Tibial artery (tissue), 4 donors: ENCODE results near the gene DNASE1.

Experiments used
- DNase-seq, 2 donors: peaks; one replicate each; pipeline ENCODE4 v3.0.0-alpha.2; 2019
- H3K27ac ChIP-seq, 2 donors: fragments of 200-600 bp; sonication (generic) in 1 of 2; 1 replicate in 1 of 2; 2 replicates in 1 of 2; pipeline ENCODE4 v1.5.1; 2018 to 2019; ENCODE audit warnings: mild to moderate bottlenecking in 1 of 2
- H3K27me3 ChIP-seq, 2 donors: fragments of 200-600 bp; sonication (generic) in 1 of 2; one replicate each; pipeline versions ENCODE4 v1.5.1 to v1.6.0; 2016 to 2019
- H3K36me3 ChIP-seq, 3 donors: fragments of 200-600 bp; sonication (generic) in 2 of 3; one replicate each; pipeline ENCODE4 v1.5.1; 2016 to 2019; ENCODE audit warnings: mild to moderate bottlenecking in 2 of 3
- H3K4me1 ChIP-seq, 4 donors: fragments of 200-600 bp; sonication (generic) in 2 of 4; 1 replicate in 3 of 4; 2 replicates in 1 of 4; pipeline ENCODE4 v1.5.1; 2016 to 2019
- H3K4me3 ChIP-seq, 2 donors: fragments of 200-600 bp; sonication (generic) in 1 of 2; 1 replicate in 1 of 2; 2 replicates in 1 of 2; pipeline ENCODE4 v1.5.1; 2018 to 2019; ENCODE audit warnings: mild to moderate bottlenecking in 2 of 2
- H3K9me3 ChIP-seq, 3 donors: fragments of 200-600 bp; sonication (generic) in 1 of 3; one replicate each; pipeline ENCODE4 v1.5.1; 2016 to 2019
- intact Hi-C: fragments of 100-400 bp; cut with DNase I; formaldehyde crosslinking; loops from one replicate; pipeline ENCODE4 v1.15.0; 2023; ENCODE audit warnings: low total_unique reads
- TF ChIP-seq, protein P1 (sequence below), 2 experiments: fragments of 200-600 bp in 1 of 2; fragments of 450-650 bp in 1 of 2; IDR thresholded peaks; one replicate each; pipeline ENCODE4 v1.5.1; 2017 to 2019; ENCODE audit warnings: antibody characterized with exemption in 2 of 2, mild to moderate bottlenecking in 1 of 2, moderate library complexity in 1 of 2

The DNASE1 gene

DNA sequence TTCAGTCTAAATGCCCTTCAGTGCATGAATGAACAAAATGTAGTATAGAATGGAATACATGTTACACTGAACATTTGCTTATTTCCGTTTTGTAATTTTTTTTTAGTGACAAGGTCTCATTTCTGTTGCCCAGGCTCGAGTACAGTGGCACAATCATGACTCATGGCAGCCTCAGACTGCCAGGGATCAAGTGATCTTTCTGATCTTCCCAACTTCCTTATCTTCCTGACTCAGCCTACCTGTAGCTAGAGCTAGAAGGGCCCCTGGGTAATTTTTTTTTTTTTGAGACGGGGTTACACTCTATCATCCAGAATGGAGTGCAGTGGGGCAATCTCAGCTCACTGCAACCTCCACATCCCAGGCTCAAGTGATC, 35.7 kb upstream of the DNASE1 start:
- intact Hi-C loops: no loop called here
- Histone ChIP-seq H3K9me3 (no peaks in the 10 kb centered on the region), H3K27me3 (no peaks in the 10 kb centered on the region), H3K4me3 (no peak overlapping the region), H3K27ac (no peak overlapping the region), H3K36me3 (no peaks in the 10 kb centered on the region), H3K4me1 (no peaks in the 10 kb centered on the region)
- TF ChIP-seq, protein P1, sequence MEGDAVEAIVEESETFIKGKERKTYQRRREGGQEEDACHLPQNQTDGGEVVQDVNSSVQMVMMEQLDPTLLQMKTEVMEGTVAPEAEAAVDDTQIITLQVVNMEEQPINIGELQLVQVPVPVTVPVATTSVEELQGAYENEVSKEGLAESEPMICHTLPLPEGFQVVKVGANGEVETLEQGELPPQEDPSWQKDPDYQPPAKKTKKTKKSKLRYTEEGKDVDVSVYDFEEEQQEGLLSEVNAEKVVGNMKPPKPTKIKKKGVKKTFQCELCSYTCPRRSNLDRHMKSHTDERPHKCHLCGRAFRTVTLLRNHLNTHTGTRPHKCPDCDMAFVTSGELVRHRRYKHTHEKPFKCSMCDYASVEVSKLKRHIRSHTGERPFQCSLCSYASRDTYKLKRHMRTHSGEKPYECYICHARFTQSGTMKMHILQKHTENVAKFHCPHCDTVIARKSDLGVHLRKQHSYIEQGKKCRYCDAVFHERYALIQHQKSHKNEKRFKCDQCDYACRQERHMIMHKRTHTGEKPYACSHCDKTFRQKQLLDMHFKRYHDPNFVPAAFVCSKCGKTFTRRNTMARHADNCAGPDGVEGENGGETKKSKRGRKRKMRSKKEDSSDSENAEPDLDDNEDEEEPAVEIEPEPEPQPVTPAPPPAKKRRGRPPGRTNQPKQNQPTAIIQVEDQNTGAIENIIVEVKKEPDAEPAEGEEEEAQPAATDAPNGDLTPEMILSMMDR (IDR thresholded peaks at IDR 0.05): no peak
- no peak for DNase-seq

DNA sequence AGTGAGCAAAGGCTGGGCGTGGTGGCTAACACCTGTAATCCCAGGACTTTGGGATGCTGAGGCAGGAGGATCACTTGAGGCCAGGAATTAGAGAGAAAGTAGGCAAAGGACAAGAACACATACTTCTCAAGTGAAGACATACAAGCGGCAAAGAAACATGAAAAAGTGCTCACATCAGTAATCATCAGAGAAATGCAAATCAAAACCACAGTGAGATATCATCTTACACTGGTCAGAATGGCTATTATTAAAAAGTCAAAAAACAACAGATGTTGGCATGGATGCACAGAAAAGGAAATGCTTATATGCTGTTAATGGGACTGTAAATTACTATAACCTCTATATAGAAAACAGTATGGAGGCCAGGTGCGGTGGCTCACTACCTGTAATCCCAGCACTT, 30.8 kb upstream of the DNASE1 start:
- Histone ChIP-seq H3K27ac (no peak overlapping the region), H3K9me3 (no peaks in the 10 kb centered on the region), H3K4me3 (no peak overlapping the region), H3K36me3 (no peaks in the 10 kb centered on the region), H3K4me1 (no peaks in the 10 kb centered on the region), H3K27me3 (no peaks in the 10 kb centered on the region)
- intact Hi-C loops: no loop called here
- DNase-seq: no peak
- TF ChIP-seq, protein P1 (IDR thresholded peaks at IDR 0.05): no peak

DNA sequence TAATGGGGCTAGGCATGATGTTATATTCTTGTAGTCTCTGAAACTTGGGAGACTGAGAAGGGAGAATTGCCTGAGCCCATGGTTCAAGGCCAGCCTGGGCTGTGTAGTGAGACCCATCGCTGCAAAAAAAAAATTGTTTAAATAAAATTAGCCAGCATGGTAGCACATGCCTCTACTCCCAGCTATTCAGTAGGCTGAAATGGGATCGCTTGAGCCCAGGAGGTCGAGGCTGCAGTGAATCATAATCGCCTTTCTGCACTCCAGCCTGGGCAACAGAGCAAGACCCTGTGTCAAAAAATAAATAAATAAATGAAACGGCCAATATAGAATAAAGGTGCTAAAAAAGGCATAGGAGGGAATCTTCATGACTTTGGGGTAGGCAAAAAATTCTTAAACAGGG, 29.2 kb upstream of the DNASE1 start:
- H3K4me1 ChIP-seq: no peaks in the 10 kb centered on the region
- DNase-seq: no peak
- H3K27ac ChIP-seq: no peak overlapping the region
- H3K27me3 ChIP-seq: no peaks in the 10 kb centered on the region
- H3K9me3 ChIP-seq: no peaks in the 10 kb centered on the region
- TF ChIP-seq, protein P1 (IDR thresholded peaks at IDR 0.05): no peak
- intact Hi-C loops: no loop called here
- no peak overlapping the region for H3K4me3 ChIP-seq
- H3K36me3 ChIP-seq: no peaks in the 10 kb centered on the region

DNA sequence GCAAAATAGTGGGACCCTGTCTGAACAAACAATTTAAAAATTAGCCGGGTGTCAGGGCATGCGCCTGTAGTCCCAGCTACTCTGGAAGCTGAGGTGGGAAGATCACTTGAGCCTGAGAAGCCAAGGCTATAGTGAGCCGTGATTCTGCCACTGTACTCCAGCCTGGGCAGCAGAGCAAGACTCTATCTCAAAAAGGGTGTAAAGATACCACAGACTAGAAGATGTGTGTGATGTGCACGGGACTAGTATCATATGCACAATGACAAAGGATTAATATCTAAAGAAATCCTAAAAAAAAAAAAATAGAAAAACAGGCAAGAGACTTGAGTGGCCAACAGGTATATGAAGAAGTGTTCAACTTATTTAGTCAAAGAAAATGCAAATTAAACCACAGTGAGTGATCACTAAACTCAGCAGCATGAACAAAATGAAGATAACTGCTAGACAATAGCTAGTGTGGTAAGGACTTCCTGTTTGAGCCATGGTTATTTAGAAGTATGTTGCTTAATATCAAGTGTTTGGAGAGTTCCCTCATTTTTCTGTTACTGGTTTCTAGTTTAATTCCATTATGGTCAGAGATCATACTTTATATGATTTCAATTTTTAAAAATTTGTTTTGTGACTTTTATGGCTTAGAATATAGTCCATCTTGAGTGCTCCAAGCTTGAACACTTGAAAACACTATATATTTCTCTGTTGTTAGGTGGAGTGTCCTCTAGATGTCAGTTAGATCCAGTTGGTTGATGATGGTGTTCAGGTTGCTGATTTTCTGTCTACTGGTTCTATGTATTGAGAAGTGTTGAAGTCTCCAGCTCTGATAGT, 28.4 kb upstream of the DNASE1 start:
- TF ChIP-seq, protein P1 (IDR thresholded peaks at IDR 0.05): no peak
- H3K4me1 ChIP-seq: no peaks in the 10 kb centered on the region
- no peaks in the 10 kb centered on the region for H3K36me3 ChIP-seq
- H3K27ac ChIP-seq: no peak overlapping the region
- no peak for DNase-seq
- intact Hi-C loops: no loop called here
- no peaks in the 10 kb centered on the region for H3K9me3 ChIP-seq
- no peak overlapping the region for H3K4me3 ChIP-seq
- no peaks in the 10 kb centered on the region for H3K27me3 ChIP-seq

DNA sequence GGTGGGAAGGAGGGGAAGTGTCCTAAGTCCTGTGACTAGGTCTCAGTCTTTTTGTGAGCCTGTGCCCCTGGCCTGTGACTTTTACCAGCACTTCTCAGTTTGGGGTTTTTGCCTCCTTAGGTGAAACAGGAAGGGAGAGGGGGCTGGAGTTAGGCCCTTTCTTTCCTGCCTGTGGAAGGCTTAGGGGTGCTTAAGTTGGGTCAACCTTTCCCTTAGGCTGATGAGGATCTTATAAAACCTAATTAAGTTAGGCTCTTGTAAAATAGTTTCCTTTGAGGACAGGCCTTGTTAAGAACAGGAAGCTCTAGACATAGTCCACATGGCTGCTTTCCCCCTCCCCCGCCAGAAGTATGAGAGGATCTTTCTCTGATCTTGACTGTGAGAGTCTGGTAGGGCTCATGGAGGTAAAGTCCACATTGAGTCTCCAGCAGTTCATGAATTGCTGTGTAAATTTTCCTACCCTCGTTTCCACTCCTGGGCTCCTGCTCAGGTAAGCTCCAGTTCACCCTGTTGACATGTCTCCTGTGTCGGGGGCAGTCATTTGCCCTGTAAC, 17.0 kb upstream of the DNASE1 start:
- Histone ChIP-seq H3K9me3 (no peaks in the 10 kb centered on the region), H3K4me1 (peaks cover 0 to 1% (median 0%) of the 10 kb centered on the region in 4 donors), H3K36me3 (peaks cover 7 to 21% (median 13%) of the 10 kb centered on the region in 3 donors), H3K27ac (no peak overlapping the region), H3K4me3 (no peak overlapping the region), H3K27me3 (no peaks in the 10 kb centered on the region)
- intact Hi-C loops: no loop called here
- TF ChIP-seq, protein P1 (IDR thresholded peaks at IDR 0.05): no peak
- peak in 1 of 2 donors; percentile 28 for DNase-seq
